Stimulated activated naive B cell treated with anti-CD40 and anti-IgM and Interleukin-4, amounts not matched to agents 10 μg/mL and 1 μg/mL and 100 μg/mL, for 72 hours (primary cell): ENCODE measurements around the gene PRPF40B.

Source experiments
- ATAC-seq, 2 donors: fragments of 150-1000 bp; cut with Tn5 transposase; replicated peaks; 2 replicates each; pipeline ENCODE4 v1.10.0; 2021; ENCODE audit warnings: moderate library complexity in 1 of 2
- DNase-seq: peaks from one replicate; pipeline ENCODE4 v3.0.0; 2021
- H3K27ac Mint-ChIP-seq: one replicate; pipeline ENCODE4 v1.8.0; 2022; ENCODE audit warnings: mild to moderate bottlenecking, mixed read lengths
- H3K27me3 Mint-ChIP-seq, 2 donors: one replicate each; pipeline ENCODE4 v1.8.0; 2022; ENCODE audit warnings: mixed read lengths in 2 of 2
- H3K36me3 Mint-ChIP-seq, 2 donors: one replicate each; pipeline ENCODE4 v1.8.0; 2022; ENCODE audit warnings: mixed read lengths in 2 of 2, mild to moderate bottlenecking in 1 of 2
- H3K4me1 Mint-ChIP-seq, 2 donors: one replicate each; pipeline ENCODE4 v1.8.0; 2022; ENCODE audit warnings: mixed read lengths in 2 of 2, mild to moderate bottlenecking in 1 of 2
- H3K4me3 Mint-ChIP-seq, 2 donors: one replicate each; pipeline ENCODE4 v1.8.0; 2022; ENCODE audit warnings: mild to moderate bottlenecking in 2 of 2, mixed read lengths in 2 of 2, moderate library complexity in 1 of 2
- H3K9me3 Mint-ChIP-seq, 2 donors: one replicate each; pipeline ENCODE4 v1.8.0; 2022; ENCODE audit warnings: mixed read lengths in 2 of 2, mild to moderate bottlenecking in 1 of 2

Gene PRPF40B

GRCh38 chr12:49623142-49623904, at the start of gene PRPF40B:
Gene PRPF40B, plus strand, starts transcription at chr12:49623561. Its CDS starts 30 bp downstream, at chr12:49623591.
- ATAC-seq (peak; percentile 78 to 81), DNase-seq (peak; percentile 82)
- H3K9me3 Mint-ChIP-seq: no peaks in the 10 kb centered on the region
- H3K27me3 Mint-ChIP-seq: peaks cover 0 to 3% of the 10 kb centered on the region in 2 donors
- peak within 1 kb of the TSS; percentile 86 for H3K27ac Mint-ChIP-seq
- peaks cover 17 to 19% of the 10 kb centered on the region in 2 donors for H3K4me1 Mint-ChIP-seq
- H3K36me3 Mint-ChIP-seq: no peaks in the 10 kb centered on the region
- H3K4me3 Mint-ChIP-seq: peak within 1 kb of the TSS; percentile 86 to 87

DNA sequence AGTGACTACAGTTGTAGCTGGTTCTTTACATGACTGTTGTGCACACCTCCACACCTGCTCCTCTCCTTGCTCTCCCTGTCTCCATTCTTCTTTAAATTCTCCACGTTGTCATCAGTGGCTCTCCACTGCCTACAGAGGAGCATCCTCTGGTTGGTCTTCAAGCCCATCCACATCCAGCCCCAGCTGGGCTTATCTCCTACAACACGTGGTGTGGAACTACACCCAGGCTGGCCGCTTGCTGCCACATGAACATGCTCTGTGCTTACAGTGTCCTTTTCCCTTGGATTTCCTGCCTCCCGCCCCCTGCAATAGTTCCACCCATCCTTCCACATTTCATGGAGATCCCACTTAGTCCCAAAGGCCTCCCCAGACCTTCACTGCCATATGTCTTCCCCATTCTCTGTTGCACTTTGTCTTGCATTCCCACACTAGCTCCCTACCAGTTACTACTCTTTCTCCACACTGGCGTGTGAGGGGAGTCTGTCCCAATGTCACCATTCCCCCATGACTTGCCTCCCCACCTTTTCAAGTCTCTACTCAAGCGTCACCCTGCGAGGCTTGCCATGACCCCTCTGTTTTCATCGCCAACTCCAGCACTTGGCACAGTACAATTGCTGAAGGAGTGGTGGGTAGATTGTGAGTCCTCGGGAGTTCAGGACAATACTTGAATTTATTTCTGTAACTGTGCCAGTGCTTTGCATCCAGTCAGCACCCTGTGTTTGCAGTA, 45.6 kb upstream of the PRPF40B start:
- Mint-ChIP-seq H3K27ac (no peak overlapping the region), H3K4me3 (no peak overlapping the region)

DNA sequence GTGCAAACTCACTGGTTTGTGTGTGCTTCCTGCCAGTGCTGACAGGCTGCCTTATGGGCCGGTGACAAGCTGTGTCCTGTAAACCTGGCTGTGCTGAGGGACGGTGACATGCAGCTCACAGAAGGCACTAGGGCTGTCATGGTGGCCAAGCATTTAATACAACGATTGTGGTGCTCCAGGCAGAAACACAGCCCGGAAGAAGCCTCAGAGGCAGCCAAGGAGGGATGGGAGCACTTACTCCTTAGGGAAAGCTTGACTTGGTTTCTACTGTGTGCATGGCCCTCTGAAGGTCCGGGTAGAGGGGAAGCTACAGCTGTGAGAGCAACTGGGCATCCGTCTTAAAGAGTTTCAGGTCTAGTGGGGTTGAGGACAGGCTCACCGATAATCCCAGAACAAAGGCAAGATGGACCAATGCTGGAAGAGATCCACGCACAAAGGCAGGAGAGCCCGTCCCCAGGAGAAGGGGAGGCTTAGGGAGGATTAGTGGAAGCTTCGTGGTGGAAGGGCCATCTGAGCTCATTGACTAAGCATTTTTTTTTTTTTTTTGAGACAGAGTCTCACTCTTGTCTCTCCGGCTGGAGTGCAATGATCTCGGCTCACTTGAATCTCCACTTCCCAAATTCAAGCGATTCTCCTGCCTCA, 44.8 kb upstream of the PRPF40B start:
- H3K4me1 Mint-ChIP-seq: peaks cover 31 to 34% of the 10 kb centered on the region in 2 donors
- no peak overlapping the region for H3K27ac Mint-ChIP-seq
- no peaks in the 10 kb centered on the region for H3K9me3 Mint-ChIP-seq
- no peak for DNase-seq
- H3K36me3 Mint-ChIP-seq: peaks cover 29 to 50% of the 10 kb centered on the region in 2 donors
- no peak overlapping the region for H3K4me3 Mint-ChIP-seq
- H3K27me3 Mint-ChIP-seq: no peaks in the 10 kb centered on the region
- no peak for ATAC-seq

More for the DNA sequence above, 45.6 kb upstream of the PRPF40B start:
- H3K36me3 Mint-ChIP-seq: peaks cover 29 to 49% of the 10 kb centered on the region in 2 donors
- H3K4me1 Mint-ChIP-seq: peaks cover 28 to 33% of the 10 kb centered on the region in 2 donors
- H3K9me3 Mint-ChIP-seq: no peaks in the 10 kb centered on the region
- ATAC-seq (no peak), DNase-seq (no peak)
- no peaks in the 10 kb centered on the region for H3K27me3 Mint-ChIP-seq

- H3K27me3 Mint-ChIP-seq: no peaks in the 10 kb centered on the region
- peaks cover 34 to 39% of the 10 kb centered on the region in 2 donors for H3K4me1 Mint-ChIP-seq
- ATAC-seq (peak; percentile 50 to 54), DNase-seq (peak; percentile 30)
- H3K36me3 Mint-ChIP-seq: peaks cover 33 to 49% of the 10 kb centered on the region in 2 donors
- no peaks in the 10 kb centered on the region for H3K9me3 Mint-ChIP-seq
- H3K27ac Mint-ChIP-seq: peak overlapping the region; percentile 96
- H3K4me3 Mint-ChIP-seq: peak overlapping the region; percentile 3 to 39
Observed at GRCh38 chr12:49580572-49581535, 42.5 kb upstream of the PRPF40B start.

DNA sequence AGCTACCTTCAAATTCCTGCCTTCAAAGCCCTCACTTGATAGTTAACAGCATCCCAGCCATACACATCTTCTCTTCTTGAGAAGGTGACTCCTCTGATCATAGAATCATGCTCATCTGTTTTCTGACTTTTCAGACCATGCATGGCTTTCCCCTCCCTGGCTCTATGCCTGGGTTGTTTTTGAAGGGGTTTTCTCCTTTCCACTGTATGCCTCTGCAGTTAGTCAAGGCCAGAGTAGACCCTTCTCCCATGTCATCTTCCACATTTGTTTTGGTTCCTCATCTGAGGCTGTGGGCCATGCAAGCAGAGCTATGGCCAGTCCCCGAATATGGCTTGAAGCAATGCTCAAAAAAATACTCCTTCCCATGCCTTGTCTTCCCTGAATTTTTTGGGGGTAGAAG, 41.2 kb upstream of the PRPF40B start:
- Mint-ChIP-seq H3K27ac (peak overlapping the region; percentile 96), H3K4me1 (peaks cover 34 to 39% of the 10 kb centered on the region in 2 donors), H3K27me3 (no peaks in the 10 kb centered on the region), H3K36me3 (peaks cover 32 to 50% of the 10 kb centered on the region in 2 donors), H3K4me3 (peak overlapping the region; percentile 59 to 81), H3K9me3 (no peaks in the 10 kb centered on the region)
- DNase-seq: peak; percentile 31
- ATAC-seq: peak; percentile 94

GRCh38 chr12:49582850-49583249, 40.5 kb upstream of the PRPF40B start:
- Mint-ChIP-seq H3K9me3 (no peaks in the 10 kb centered on the region), H3K36me3 (peaks cover 30 to 51% of the 10 kb centered on the region in 2 donors), H3K4me3 (no peak overlapping the region), H3K27me3 (no peaks in the 10 kb centered on the region), H3K4me1 (peaks cover 32 to 40% of the 10 kb centered on the region in 2 donors), H3K27ac (peak overlapping the region; percentile 96)
- ATAC-seq: no peak
- no peak for DNase-seq

- H3K36me3 Mint-ChIP-seq: peaks cover 27 to 51% of the 10 kb centered on the region in 2 donors
- ATAC-seq: no peak
- H3K4me3 Mint-ChIP-seq: no peak overlapping the region
- no peak for DNase-seq
- no peaks in the 10 kb centered on the region for H3K27me3 Mint-ChIP-seq
- H3K27ac Mint-ChIP-seq: no peak overlapping the region
- H3K9me3 Mint-ChIP-seq: no peaks in the 10 kb centered on the region
- H3K4me1 Mint-ChIP-seq: peaks cover 31 to 47% of the 10 kb centered on the region in 2 donors
Observed at GRCh38 chr12:49583366-49584094, 39.8 kb upstream of the PRPF40B start.

- Mint-ChIP-seq H3K9me3 (no peaks in the 10 kb centered on the region), H3K27ac (peak overlapping the region; percentile 27), H3K4me3 (no peak overlapping the region), H3K4me1 (peaks cover 29 to 46% of the 10 kb centered on the region in 2 donors), H3K27me3 (no peaks in the 10 kb centered on the region), H3K36me3 (peaks cover 29 to 54% of the 10 kb centered on the region in 2 donors)
- ATAC-seq (no peak), DNase-seq (no peak)
Observed at GRCh38 chr12:49584591-49584990, 38.8 kb upstream of the PRPF40B start.

DNA sequence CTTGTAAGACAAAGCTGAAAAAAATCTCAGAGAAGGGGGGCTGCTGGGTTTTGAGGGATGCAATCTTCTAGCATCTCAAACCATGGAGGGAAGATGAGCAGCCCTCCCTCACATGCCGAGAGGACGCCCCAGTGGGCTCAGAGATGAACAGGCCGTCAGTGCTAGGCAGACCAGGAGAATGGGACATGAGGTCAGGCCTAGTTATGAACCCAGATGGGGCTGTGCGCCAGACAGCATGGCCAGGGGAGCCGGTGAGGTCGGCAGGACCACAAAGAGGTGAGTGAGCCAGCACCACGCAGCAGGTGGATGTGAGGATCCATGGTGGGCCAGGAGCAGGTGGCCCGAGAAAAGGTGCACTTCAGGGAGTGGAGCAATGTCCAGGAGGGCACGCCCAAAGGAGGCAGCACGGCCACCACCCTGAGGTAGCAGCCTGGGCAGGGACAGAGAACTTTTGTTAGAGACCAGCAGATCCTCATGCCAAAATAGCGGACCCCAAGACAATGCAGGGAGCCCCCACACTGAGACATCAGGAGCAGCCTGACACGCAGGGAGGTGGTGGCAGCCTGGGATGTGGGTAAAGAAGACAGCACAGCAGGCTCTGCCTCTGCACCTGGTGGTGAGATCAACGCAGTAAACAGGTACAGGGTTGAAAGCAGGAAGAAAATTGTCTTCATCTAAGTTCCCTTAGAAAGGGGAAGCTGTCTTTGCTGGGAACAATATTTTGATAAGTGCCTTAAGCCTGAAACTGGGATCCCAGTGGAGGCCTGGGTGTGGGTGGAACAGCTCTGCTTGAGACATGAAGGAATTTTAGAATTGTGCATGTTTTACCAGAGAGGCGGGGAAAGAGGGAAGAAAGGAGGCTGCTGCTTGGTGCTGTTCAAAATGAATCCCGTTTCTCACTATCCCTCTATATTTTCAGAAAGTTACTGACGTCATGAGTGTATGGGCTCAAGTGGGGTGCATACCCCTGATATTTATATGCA, 37.6 kb upstream of the PRPF40B start:
- H3K27ac Mint-ChIP-seq: no peak overlapping the region
- H3K4me3 Mint-ChIP-seq: no peak overlapping the region
- ATAC-seq: no peak
- H3K4me1 Mint-ChIP-seq: peaks cover 21 to 35% of the 10 kb centered on the region in 2 donors
- DNase-seq: no peak
- peaks cover 0 to 4% of the 10 kb centered on the region in 2 donors for H3K9me3 Mint-ChIP-seq
- peaks cover 31 to 58% of the 10 kb centered on the region in 2 donors for H3K36me3 Mint-ChIP-seq
- H3K27me3 Mint-ChIP-seq: no peaks in the 10 kb centered on the region

DNA sequence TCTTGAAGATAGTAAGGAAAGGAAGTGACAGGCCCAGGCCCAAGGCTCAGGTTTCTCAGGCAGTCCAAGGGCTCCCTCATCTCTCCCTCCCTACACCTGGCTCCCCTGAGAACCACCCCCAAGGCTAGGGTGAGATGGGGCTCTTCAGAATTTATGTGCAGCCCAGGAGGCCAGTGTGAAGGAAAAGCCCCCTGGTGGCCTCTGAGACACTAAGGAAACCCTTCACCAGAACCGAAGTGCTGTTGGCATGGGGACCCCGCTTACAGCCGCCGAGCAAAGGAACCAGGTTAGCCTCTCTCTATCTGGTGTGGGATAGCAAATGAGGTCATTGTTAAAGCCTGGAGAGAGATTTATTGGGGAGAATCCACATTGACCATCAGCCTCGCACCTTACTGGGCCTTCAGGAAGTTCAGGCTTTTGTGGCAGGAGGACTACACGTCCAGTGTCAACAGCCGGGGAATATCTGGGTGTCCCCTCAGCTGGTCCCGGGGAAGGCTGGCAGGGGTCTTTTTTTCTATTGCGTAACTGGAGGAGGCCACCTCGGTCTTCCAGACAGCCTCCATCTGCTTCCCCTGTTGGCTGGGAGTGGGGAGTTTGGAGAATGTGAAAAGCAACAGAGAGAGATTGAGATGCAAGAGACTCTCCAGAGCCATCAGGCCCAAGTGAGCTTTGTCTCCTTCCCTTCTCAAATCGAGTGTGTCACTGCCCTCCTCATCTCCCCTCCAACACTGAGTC, 36.0 kb upstream of the PRPF40B start:
- peak overlapping the region; percentile 60 for H3K27ac Mint-ChIP-seq
- DNase-seq: no peak
- no peaks in the 10 kb centered on the region for H3K27me3 Mint-ChIP-seq
- H3K36me3 Mint-ChIP-seq: peaks cover 36 to 62% of the 10 kb centered on the region in 2 donors
- no peak for ATAC-seq
- peaks cover 13 to 19% of the 10 kb centered on the region in 2 donors for H3K4me1 Mint-ChIP-seq
- no peak overlapping the region for H3K4me3 Mint-ChIP-seq
- H3K9me3 Mint-ChIP-seq: peaks cover 4 to 5% of the 10 kb centered on the region in 2 donors

DNA sequence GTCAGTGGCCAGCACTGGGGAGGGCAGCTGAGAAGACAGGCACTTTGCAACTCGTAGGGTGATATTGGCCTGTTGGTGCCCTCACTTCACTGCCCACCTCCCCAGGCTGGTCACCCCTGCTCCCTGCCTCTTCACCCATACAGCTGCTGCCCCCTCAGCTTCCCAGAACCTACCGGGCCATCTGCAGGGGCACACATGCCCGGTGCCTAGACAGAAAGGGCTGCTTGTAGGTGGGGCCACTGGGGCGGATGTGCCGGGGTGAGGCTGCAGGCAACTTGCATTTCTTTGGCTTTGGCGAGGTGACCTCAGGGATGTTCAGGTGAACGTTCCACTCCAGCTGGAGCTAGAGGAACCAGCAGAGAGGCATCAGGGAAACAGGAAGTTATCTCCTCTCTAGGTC, 35.1 kb upstream of the PRPF40B start:
- DNase-seq: no peak
- peaks cover 7 to 14% of the 10 kb centered on the region in 2 donors for H3K4me1 Mint-ChIP-seq
- H3K27ac Mint-ChIP-seq: no peak overlapping the region
- H3K27me3 Mint-ChIP-seq: no peaks in the 10 kb centered on the region
- H3K36me3 Mint-ChIP-seq: peaks cover 36 to 63% of the 10 kb centered on the region in 2 donors
- peaks cover 5 to 8% of the 10 kb centered on the region in 2 donors for H3K9me3 Mint-ChIP-seq
- no peak overlapping the region for H3K4me3 Mint-ChIP-seq
- no peak for ATAC-seq
